GM19193 (cell line): Measurements from ENCODE around the gene GAB1.

Experiments
- POLR2A ChIP-seq: IDR thresholded peaks from 4 replicates; pipeline ENCODE4 v1.6.1; 2011; ENCODE audit not compliant: insufficient read depth, insufficient read length; ENCODE audit errors: extremely low read depth

GAB1 gene

GRCh38 chr4:143384381-143384994, 47.8 kb downstream of the GAB1 start:
- TF ChIP-seq POLR2A = no peak

- TF ChIP-seq POLR2A = no peak
Observed at GRCh38 chr4:143386812-143387211, 50.1 kb downstream of the GAB1 start.

GRCh38 chr4:143389579-143390195, 53.0 kb downstream of the GAB1 start:
- no peak for TF ChIP-seq POLR2A

- TF ChIP-seq POLR2A = no peak
Observed at GRCh38 chr4:143390764-143391163, 54.1 kb downstream of the GAB1 start.

GRCh38 chr4:143391261-143391660, 54.6 kb downstream of the GAB1 start:
- no peak for TF ChIP-seq POLR2A

GRCh38 chr4:143391895-143392294, 55.2 kb downstream of the GAB1 start:
- TF ChIP-seq POLR2A = no peak

GRCh38 chr4:143393195-143393594, 56.5 kb downstream of the GAB1 start:
- TF ChIP-seq POLR2A = no peak

GRCh38 chr4:143394739-143395453, 58.2 kb downstream of the GAB1 start:
- no peak for TF ChIP-seq POLR2A

- TF ChIP-seq POLR2A = no peak
Observed at GRCh38 chr4:143396695-143397094, 60.0 kb downstream of the GAB1 start.

GRCh38 chr4:143397335-143397734, 60.7 kb downstream of the GAB1 start:
- no peak for TF ChIP-seq POLR2A

- no peak for TF ChIP-seq POLR2A
Observed at GRCh38 chr4:143397887-143398286, 61.2 kb downstream of the GAB1 start.

- no peak for TF ChIP-seq POLR2A
Observed at GRCh38 chr4:143399113-143399949, 62.7 kb downstream of the GAB1 start.

- no peak for TF ChIP-seq POLR2A
Observed at GRCh38 chr4:143400082-143400481, 63.4 kb downstream of the GAB1 start.

- TF ChIP-seq POLR2A = no peak
Observed at GRCh38 chr4:143402776-143403552, 66.3 kb downstream of the GAB1 start.

- TF ChIP-seq POLR2A = no peak
Observed at GRCh38 chr4:143403553-143403820, 66.8 kb downstream of the GAB1 start.

GRCh38 chr4:143404555-143404954, 67.9 kb downstream of the GAB1 start:
- TF ChIP-seq POLR2A = no peak
